Measurements from ENCODE around the gene PATJ.

DNA sequence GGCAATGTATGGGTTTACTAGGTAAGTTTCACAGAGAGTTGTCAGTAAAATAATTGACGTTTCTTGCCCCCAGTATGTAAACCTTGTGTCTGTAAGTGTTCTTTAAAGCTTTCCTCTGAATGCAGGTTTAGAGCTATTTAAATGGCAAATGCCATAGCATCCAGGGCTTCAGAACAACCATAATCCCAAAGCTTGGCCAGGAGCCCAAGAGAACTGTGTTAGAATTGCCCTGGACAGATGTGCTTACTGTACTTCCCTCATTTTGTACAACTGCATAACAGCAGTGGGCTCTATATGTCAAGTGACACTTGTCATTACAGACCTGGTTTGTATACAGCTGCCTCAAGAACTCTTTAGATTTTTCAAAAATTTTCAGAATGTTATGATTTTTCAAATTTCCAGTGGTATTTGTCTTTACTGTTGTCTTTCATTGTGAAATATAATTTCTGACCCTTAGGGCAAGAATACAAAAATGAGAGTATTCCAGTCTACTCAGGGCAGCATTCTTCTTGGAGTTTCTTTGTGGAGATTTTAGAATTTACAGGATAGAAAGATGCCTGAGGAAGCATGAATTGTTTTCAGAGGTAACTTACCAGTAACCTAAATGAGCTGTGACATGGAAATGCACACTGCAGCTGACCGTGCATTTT is 315.5 kb downstream of the PATJ start:
- TF ChIP-seq POLR2A (IDR thresholded peaks at IDR 0.05) (no peak), POLR2AphosphoS5 (IDR thresholded peaks at IDR 0.05) (no peak)
- TF ChIP-seq, protein P1, sequence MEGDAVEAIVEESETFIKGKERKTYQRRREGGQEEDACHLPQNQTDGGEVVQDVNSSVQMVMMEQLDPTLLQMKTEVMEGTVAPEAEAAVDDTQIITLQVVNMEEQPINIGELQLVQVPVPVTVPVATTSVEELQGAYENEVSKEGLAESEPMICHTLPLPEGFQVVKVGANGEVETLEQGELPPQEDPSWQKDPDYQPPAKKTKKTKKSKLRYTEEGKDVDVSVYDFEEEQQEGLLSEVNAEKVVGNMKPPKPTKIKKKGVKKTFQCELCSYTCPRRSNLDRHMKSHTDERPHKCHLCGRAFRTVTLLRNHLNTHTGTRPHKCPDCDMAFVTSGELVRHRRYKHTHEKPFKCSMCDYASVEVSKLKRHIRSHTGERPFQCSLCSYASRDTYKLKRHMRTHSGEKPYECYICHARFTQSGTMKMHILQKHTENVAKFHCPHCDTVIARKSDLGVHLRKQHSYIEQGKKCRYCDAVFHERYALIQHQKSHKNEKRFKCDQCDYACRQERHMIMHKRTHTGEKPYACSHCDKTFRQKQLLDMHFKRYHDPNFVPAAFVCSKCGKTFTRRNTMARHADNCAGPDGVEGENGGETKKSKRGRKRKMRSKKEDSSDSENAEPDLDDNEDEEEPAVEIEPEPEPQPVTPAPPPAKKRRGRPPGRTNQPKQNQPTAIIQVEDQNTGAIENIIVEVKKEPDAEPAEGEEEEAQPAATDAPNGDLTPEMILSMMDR (IDR thresholded peaks at IDR 0.05) = no peak
